Neural progenitor cell (in vitro differentiated cells): Measurements from ENCODE around the gene DMXL2.

Source experiments
- CTCF ChIP-seq: fragments of 200-600 bp; sonication (generic); IDR thresholded peaks from 2 replicates; pipeline ENCODE4 v1.5.1; 2017; ENCODE audit warnings: antibody characterized with exemption, mild to moderate bottlenecking
- EZH2 ChIP-seq: fragments of 200-600 bp; sonication (generic); IDR thresholded peaks from 2 replicates; pipeline ENCODE4 v1.6.1; 2017; ENCODE audit warnings: antibody characterized with exemption, mild to moderate bottlenecking, moderate library complexity
- EZH2phosphoT487 ChIP-seq: fragments of 200-600 bp; sonication (generic); IDR thresholded peaks from 2 replicates; pipeline ENCODE4 v1.6.1; 2017; ENCODE audit warnings: antibody characterized with exemption

DNA sequence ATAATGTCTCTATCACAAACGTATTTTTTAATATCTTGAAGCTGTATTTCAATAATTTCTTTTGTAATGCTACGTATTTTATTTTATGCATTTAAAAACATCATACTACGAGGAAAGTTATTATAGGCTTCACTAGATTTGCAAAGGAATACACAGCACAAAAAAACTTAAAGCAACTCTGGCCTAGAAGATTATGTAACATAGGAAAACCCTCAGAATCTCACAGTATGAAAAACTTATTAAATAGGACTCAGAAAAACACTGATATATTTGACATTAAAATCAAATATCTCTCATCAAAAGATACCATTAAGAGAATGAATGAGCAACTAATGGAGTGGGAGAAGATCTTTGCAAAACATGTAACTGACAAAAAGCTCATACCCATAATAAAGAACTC, 63.7 kb downstream of the DMXL2 start:
- TF ChIP-seq CTCF (no peak), EZH2phosphoT487 (no peak), EZH2 (no peak)
